NCI-H128 (cell line): ENCODE data around the gene NR1H2.
"Not testable (repeated sequence)": the region's sequence is repeated elsewhere in the genome, so short reads cannot be mapped to it uniquely, and the experiment has no call there.

Experiments used
- DNase-seq: peaks from one replicate; lab custom pipeline; 2025; ENCODE audit not compliant: unreplicated experiment; lab: John Stamatoyannopoulos, UW

NR1H2 gene

DNA sequence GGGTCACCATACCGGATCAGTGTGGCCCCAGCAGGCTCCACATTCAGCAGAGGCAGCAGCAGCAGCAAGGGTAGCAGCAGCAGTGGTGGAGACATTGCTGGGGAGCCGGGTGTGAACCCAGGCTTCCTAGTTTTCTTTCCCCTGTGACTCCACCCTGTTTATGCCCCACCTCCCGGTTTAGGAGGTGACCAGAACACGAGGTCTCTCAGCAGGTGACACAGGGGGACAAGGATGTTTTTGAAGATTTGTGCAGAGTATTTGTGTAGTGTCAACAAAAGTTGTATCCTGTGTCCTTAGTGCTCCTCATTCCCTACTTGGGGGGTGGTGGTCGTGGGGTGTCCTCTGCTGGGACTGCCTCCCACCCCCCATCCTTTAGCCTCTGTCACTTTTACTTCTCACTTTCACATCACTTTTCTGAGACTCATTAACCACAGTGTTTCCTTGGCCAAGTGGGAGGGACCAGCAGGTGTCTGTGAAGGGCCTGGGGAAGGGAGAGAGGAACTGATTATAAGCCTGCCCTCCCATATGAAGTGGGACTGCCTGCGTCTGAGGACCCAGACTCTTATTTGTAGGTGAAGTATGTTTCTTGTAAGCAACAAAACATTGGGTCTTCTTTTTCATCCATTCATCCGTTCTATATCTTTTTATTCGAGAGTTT is 31.5 kb upstream of the NR1H2 start:
- no peak for DNase-seq

DNA sequence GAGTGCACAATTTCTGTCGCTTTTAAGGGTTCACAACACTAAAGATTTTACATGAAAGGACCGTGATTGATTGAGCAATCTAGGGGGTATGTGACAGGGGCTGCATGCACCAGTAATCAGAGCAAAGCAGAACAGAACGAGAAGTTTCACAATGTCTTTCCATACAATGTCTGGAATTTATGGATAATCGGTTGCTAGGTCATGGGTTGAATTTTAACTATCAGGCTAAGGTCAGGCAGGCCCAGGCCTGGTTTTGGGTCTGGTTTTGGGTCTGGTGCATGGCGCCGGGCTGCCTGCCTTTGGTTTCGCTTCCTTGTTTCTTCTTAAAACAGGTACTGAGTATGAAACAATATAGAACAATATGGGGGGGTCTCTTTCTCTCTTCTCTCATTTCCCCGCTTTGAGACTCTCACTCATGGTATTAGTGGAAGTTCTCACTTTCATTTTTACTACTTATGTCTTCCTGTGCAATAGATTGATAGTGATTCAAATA is 29.1 kb upstream of the NR1H2 start:
- DNase-seq = not testable (repeated sequence)

DNA sequence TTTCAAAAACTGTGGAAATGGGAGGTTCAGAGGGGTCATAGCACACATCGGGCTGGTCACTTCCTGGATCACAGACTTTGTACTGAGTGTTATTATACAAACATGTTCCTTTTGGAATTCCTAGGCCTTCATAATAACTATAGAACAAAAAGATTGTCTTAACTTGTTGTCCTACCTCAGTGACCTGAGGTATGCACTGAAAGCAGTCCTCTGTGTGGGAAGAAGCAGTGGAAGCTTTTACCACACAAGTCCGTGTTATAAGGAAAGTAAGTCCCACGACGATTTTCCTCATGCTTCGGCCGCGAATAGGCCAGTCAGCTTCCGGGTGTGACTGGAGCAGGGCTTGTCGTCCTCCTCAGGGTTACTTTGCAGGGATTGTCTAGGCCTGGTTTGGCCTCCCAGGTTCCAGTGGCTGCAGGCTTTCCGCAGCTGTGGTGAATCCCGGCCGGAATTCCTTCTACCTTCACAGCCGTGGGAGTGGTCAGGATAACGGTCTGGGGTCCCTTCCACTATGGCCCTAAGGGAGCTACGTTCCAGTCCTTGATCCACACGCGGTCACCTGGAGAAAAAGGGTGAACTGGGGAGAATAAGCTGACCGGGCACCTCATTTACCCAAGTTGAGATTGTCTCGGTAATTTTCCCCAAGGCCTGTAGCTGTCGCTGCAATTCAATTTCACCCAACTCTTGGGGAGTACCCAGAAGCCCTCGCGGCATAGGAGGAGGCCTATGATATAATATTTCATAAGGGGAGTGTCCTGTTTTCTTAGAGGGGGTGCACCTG is 26.8 kb upstream of the NR1H2 start:
- no peak for DNase-seq

DNA sequence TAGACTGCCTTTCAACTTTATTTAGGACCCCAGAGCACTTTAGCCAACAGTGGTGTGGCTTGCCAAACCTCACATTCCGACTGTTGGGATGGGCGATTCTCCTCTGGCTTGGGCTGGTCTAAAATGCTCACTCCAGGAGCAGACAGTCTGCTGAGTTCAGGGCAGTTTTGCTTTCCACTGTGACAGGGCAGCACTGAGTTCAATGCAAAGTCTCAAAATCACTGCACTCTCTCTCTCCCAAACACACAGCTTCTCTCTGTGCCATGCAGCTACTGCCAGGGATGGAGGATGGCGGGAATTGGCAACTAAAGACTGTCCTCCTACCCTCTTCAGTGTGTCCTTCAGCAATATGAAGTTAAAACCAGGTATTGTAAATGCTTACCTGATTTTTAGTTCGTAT is 24.0 kb upstream of the NR1H2 start:
- DNase-seq = no peak

DNA sequence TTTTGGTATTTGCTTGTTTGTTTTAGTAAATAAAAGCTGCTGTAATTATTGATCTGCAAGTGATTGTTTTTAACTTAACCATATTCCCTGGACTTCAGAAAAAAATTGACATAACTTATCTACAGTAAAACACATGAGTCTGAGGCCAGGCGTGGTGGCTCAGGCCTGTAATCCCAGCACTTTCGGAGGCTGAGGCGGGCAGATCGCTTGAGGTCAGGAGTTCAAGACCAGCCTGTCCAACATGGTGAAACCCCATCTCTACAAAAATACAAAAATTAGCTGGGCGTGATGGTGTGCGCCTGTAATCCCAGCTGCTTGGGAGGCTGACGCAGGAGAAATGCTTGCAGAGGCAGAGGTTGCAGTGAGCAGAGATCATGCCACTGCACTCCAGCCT is 22.8 kb upstream of the NR1H2 start:
- not testable (repeated sequence) for DNase-seq

DNA sequence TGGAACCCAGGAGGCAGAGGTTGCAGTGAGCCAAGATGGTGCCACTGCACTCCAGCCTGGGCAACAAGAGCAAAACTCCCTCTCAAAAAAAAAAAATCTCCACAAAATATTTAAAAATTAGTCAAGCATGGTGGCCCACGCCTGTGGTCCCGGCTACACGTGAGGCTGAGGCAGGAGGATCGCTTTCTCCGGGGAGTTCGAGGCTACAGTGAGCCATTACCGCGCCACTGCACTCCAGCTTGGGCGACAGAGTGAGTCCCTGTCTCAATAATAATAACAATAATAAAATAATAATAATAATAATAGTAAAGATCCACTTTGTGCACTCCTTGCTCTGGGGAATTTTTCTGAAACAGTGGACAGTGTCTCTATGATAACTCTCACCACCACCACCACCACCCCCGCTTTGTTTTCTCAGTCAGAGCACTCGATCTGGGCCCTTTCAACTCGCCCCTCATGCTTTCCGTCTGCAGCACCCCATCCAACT is 19.5 kb upstream of the NR1H2 start:
- no peak for DNase-seq

DNA sequence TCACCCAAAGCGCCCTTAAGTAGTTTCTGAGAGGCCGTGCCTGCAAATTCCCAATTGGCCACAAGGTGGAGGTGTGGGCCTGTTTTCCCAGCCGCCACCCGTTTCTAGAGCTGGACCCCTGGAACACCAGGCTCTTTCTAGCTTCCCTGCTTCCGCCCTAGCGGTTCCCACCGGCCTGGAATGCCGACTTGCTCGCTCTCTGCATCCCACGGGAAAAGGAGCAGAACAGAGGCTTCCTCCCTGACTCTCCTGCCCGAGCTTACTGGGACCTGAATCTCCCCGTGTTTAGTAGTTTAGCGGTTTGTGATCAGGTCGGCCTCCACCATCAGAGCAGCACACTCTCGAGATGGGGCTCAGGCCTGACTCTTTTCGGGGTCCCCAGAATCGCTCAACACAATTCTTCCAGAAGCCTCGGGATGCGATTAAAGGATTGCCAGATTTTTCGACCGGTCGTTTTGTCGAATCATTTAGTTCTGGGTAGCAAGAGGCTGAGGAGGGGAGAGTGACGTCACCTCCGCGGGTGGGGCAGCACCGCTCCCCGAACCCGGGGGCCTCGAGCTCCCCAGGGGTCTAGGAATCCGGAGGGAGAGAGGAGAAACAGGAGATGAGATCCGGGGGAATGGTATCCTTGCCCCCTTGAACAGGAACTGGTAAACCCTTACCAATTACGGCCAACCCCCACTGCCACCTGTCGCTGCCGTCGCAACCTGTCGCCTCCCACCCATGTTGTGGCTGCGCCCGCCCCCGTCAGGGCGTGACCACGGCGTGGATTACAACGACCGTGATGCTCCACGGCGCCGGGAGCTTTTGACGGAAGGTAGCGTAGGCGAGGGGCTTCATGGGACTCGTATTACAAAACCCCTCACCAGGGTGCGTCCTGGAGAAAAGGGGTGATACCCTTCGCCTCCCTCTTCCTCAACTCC is 18.8 kb upstream of the NR1H2 start:
- peak; percentile 26 for DNase-seq

DNA sequence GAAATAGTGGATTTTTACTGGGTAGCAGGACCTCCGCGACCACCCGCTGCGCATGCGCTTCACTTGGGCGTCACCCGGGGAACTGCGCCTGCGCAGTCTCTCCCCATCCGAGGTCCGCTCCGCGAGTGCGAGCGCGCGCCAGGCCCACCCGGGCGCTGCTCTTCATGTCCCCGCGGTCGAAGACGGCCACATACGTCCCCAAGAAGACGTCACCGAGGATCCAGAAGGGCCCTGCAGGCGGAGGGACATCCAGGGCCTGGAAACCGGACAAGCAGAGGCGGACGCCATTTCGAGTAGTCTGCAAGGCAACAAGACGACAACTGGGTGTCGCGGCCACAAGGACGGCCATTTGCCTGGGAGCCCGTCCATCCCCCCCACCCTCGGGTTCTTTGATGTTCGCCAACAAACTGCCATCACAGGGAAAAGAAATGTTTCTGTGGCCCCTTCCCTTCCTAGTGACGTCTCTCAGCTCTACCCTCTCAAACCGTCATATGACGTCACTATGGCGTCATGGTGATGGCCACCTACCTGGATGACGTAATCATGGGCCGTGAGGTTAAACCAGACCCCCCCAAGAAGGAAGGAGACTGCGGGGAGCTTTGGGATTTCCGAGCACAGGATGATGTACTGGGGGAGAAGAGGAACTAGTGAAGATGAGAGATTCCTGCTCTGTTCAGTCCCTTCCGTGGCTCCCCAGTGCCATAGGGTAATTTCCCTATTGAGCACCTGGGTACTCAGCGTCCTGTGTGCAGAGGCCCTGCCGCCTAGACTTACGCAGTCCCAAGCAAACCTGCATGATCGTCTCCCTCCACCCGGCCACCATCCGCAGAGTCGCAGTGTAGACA is 17.6 kb upstream of the NR1H2 start:
- no peak for DNase-seq

DNA sequence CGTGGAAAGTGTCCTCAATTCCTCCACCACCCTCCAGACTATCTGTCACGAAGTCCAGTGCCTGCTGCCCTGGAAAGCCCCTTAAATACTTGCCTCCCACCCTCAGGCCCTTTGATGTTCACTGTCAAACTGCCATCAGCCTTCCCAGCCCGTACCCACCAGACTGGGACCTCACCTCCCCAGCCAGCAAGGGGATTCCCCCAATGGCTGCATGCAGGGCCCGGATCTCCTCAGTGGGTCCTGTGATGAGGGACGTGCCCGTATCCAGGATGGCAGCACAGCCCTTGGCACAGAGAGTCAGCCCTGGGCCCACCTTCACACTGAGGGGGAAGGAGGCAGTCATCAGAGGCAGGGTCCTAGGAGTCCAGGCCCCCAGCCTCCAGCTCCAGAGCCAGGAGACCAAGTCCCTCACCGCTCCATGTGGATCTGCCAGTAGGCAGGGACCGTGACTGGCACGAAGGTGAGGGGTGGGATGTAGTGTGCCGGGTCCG is 16.9 kb upstream of the NR1H2 start:
- DNase-seq = no peak

DNA sequence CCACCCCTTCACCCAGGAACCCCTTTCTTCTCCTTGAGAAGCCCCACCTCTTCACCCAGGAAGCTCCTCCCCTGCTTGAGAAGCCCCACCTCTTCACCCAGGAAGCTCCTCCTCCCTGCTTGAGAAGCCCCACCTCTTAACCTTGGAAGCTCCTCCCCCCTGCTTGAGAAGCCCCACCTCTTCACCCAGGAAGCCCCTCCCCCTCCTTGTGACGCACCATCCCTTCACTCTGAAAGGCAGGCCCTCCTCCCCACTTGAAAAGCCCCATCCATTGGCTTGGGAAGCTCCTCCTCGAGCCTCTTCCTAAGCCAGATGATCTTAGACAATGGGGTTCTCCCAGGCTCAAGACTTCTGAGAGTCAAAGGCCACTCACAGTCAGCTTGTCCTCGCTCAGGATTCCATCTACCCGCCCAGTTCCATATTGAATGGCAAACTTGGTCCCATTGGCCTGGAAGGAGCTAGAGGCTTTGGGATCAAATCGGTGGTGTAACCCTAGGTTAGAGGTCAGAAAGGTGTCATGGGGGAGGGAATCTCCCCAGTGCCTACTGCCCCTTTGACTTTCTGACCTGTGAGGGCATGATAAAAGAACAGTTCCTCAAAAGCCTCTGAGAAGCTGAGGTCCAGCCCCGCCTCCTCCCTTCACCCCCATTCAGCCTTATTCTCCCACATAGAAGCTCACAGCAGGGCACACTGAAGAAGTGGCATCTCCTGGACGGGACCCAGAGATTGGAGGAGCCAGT is 14.8 kb upstream of the NR1H2 start:
- no peak for DNase-seq

DNA sequence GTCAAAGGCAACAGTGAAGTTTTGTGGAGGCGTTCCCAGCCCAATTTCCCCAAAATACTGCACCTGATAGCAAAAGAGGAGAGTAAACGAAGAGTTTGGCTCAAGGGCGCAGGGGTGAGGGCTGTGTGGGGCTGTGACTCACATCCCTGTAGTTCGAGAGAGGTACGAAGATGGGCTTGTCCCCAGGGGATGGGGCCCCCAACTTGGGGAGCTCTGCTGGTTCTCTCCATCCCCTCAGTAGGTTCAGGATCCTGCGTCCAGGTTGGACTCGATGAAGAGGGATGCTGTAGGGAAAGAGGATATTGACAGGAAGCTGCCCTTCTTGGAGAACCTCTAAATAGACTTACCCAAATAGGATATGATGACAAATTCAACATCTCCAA is 14.2 kb upstream of the NR1H2 start:
- DNase-seq = no peak

DNA sequence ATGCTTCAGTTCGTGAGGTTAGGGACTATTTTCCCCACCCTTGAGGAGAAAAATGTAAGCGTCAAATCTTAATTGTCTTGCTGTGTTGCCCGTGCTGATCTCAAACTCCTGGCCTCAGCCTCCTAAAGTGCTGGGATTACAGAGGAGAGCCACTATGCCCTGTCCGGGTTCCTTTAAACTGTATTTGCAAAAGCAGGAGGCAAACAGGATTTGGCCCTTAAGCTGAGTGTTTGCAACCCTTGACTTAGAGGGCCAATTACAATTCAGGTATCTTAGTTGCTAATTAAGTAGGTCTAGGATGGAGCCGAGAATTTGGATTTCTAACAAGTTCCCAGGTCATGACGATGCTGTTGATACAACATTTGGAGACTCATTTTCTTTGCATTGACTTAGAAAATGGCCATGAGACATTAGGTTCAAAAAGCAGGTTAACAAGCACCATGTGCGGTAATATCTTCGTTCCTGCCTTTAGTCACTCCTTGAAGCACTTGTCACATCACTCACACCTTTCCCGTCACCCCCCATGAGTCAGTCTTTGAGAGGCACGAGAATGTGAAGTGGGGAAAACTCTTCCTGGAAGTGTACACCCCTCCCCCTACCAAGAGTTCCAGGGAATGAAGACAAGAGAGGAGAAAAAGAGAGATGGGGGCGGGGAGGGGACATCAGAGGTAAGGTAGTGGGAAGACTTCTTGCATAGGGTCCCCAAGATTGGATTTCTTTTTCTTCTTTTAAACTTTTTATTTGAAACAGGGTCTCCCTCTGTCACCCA is 13.4 kb upstream of the NR1H2 start:
- DNase-seq = no peak

DNA sequence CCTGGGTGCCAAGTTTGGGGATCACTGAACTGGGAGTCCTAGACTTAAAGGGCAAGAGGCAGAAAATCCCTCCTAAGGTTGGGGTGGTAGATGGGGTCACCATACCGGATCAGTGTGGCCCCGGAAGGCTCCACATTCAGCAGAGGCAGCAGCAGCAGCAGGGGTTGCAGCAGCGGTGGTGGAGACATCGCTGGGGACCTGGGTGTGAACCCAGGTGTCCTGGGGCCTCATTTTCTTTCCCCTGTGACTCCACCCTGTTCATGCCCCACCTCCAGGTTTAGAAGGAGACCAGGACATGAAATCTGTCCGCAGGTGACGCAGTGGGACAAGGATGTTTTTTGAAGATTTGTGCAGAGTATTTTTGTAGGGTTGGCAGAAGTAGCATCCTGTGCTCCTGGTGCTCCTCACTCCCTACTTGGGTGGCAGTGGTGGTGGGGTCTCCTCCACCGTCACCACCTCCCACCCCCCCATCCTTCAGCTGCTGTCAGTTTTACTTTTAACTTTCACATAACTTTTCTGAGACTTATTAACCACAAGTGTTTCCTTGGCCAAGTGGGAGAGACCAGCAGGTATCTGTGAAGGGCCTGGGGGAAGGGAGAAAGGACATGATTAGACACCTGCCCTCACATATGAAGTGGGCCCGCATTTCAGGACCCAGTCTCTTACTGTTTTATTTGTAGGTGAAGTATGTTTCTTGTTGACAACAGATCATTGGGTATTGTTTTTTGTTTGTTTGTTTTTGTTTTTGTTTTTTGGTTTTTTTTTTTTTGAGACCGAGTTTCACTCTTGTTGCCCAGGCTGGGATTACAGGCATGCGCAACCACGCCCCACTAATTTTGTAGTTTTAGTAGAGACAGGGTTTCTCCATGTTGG is 10.6 kb upstream of the NR1H2 start, which contains the start of gene NAPSA:
Gene NAPSA, minus strand, starts transcription at position 206 of the 873 bp plus-strand sequence. Its CDS starts 18 bp downstream, at position 188.
- no peak for DNase-seq

DNA sequence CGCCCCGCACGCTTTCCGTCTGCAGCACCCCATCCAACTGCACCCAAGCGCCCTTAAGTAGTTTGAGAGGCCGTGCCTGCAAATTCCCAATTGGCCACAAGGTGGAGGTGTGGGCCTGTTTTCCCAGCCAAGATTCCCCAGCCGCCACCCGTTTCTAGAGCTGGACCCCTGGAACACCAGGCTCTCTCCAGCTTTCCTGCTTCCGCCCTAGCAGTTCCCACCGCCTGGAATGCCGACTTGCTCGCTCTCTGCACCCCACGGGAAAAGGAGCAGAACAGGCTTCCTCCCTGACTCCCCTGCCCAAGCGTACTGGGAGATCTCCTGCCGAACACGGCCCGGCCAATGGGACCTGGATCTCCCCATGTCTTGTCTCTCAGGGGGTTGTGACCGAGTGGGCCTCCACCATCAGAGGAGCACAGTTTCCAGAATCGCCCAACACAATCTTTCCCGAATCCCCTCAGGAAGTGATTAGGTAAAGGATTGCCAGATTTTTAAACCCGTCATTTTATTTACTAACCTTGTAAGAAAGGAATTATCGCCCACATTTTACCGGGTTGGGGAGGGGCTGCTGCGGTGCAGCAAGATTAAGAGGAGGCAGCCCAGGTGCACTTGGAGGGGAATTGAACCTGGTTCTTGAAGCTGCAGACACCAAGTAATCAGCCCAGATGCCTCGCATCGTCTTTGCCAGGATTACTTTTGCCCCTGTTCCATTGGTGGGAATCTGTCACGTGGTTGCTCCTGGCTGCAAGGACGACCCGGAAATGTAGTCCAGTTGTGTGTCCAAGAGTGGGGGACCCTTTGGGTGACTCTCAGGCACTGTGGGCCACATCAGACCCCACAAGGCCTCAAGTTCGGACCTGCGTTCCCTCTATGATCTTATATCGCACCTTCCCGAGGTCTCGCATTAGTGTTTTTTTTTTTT is 7.3 kb upstream of the NR1H2 start:
- peak; percentile 73 for DNase-seq

DNA sequence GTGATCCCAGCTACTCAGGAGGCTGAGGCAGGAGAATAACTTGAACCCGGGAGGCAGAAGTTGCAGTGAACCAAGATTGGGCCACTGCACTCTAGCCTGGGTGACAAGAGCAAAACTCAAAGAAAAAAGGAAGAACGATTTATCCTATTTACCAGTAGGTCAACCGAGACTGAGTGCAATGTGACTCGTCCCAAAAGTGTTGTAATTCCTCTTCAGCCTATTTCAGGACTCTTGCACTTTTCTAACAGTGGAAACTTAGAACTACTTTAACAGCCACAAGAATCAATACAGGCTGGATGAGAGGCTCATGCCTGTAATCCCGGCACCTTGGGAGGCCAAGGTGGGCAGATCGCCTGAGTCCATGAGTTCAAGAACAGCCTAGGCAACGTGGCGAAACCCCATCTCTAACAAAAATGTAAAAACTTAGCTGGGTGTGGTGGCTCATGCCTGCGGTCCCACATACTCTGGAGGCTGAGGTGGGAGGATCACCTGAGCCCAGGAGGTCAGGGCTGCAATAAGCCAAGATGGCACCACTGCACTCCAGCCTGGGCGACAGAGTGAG is 4.3 kb upstream of the NR1H2 start:
- no peak for DNase-seq

DNA sequence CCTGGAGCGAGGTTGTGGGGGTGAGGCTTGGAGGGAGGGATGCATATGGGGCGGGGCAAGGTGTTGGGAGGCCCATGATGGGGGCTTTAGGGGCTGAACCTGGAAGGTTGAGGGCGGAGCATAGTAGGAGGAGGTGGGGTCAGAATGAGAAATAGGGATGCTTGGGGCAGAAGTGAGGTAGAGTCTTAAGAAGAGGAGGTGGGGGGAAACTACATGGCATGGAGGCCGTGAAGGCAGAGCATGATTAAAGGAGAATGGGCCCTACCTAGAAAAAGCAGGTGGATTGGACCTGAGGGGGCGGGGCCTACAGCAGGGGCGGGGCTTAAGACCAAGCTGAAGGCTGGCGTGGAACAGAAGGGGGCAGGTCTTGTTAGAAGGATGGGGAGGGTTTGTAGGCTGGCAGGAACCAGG is 799 bp downstream of the NR1H2 start:
- no peak for DNase-seq
